HepG2 (cell line): Measurements from ENCODE around the gene RPL35A. TPM values are rescaled to one million over a fixed set of nuclear protein-coding genes. Genes with fewer than 3 reads are reported as not detected.

ENCODE experiments used
- ATAC-seq: fragments of 200-7000 bp; cut with Tn5 transposase; 3 replicates; pipeline ENCODE4 v1.9.1; 2020; ENCODE audit warnings: mild to moderate bottlenecking, moderate library complexity
- BruUV-seq: library from RNA; stranded (reverse); fragments of 400-500 nt; replicated peaks from 2 replicates; lab custom pipeline; 2021; lab: Mats Ljungman, UMichigan
- CTCF ChIA-PET: fragments of 300-600 bp; formaldehyde crosslinking; extraction: SDS; loops from one replicate; lab custom pipeline; 2021; ENCODE audit warnings: low total read pairs, inconsistent platforms, low intra/inter-chr PET ratio; lab: Yijun Ruan, JAX
- POLR2A ChIA-PET: fragments of 350-600 bp; sonication (Branson Sonifier 250); formaldehyde crosslinking; loops from one replicate; lab custom pipeline; 2020; ENCODE audit warnings: antibody characterized with exemption, inconsistent platforms; lab: Yijun Ruan, JAX
- DNase-seq: peaks from one replicate; pipeline ENCODE4 v3.0.0-alpha.2; 2015; ENCODE audit warnings: low spot score
- FAIRE-seq: peaks from 3 replicates; lab custom pipeline; 2011; peaks lifted over from hg19 to GRCh38; lab: Jason Lieb, UNC
- H2AFZ ChIP-seq: one replicate; pipeline ENCODE4 v1.6.1; 2011; ENCODE audit warnings: low read length, inconsistent platforms
- H3K27ac ChIP-seq: fragments of 300-600 bp; 3 replicates; pipeline ENCODE4 v1.8.0; 2011; ENCODE audit warnings: mixed run types, mild to moderate bottlenecking, mixed read lengths, low read length, inconsistent platforms; ENCODE audit not compliant: insufficient read depth; ENCODE audit errors: extremely low read length
- H3K27me3 ChIP-seq, 2 experiments: fragments of 200-600 bp in 1 of 2; 2 replicates in 1 of 2; 3 replicates in 1 of 2; pipeline versions ENCODE4 v1.6.0 to v1.8.0; 2011; ENCODE audit warnings: low read length in 2 of 2, mild to moderate bottlenecking in 2 of 2, moderate library complexity in 2 of 2, inconsistent platforms in 1 of 2; ENCODE audit not compliant: insufficient read depth in 2 of 2, control insufficient read depth in 1 of 2
- H3K36me3 ChIP-seq, 2 experiments: fragments of 200-600 bp in 1 of 2; replicated peaks in 1 of 2; 2 replicates in 1 of 2; 3 replicates in 1 of 2; pipeline versions ENCODE4 v1.5.1 to v1.8.0; 2011; ENCODE audit warnings: low read length in 2 of 2, inconsistent platforms in 1 of 2; ENCODE audit not compliant: insufficient read depth in 2 of 2, control insufficient read depth in 1 of 2
- H3K4me1 ChIP-seq: 2 replicates; pipeline ENCODE4 v1.5.1; 2012; ENCODE audit warnings: low read length, inconsistent platforms; ENCODE audit not compliant: insufficient read depth
- H3K4me2 ChIP-seq: 2 replicates; pipeline ENCODE4 v1.6.0; 2011; ENCODE audit warnings: low read depth, low read length, inconsistent platforms
- H3K4me3 ChIP-seq, 3 experiments: fragments of 200-600 bp in 1 of 3; sonication (generic), shearing (Covaris generic) in 1 of 3; replicated peaks in 1 of 3; 2 replicates each; pipeline ENCODE4 v1.5.1; 2011 to 2016; ENCODE audit warnings: low read length in 3 of 3, inconsistent platforms in 2 of 3, low read depth in 2 of 3, mild to moderate bottlenecking in 2 of 3, control low read depth in 1 of 3, mixed read lengths in 1 of 3; ENCODE audit not compliant: insufficient read depth in 1 of 3
- H3K79me2 ChIP-seq: one replicate; pipeline ENCODE4 v1.6.1; 2011; ENCODE audit warnings: low read length, inconsistent platforms; ENCODE audit not compliant: insufficient read depth
- H3K9ac ChIP-seq: 2 replicates; pipeline ENCODE4 v1.6.0; 2011; ENCODE audit warnings: mild to moderate bottlenecking, low read depth, low read length, inconsistent platforms; ENCODE audit not compliant: insufficient read depth
- H3K9me3 ChIP-seq: 2 replicates; pipeline ENCODE4 v1.5.1; 2012; ENCODE audit warnings: mild to moderate bottlenecking, low read length
- H4K20me1 ChIP-seq: 2 replicates; pipeline ENCODE4 v1.6.0; 2011; ENCODE audit warnings: inconsistent platforms, mild to moderate bottlenecking, low read length, moderate library complexity; ENCODE audit not compliant: insufficient read depth
- AHDC1 ChIP-seq: sonication (generic); formaldehyde crosslinking; IDR thresholded peaks from 2 replicates; pipeline ENCODE4 v1.5.1; 2020; ENCODE audit warnings: mild to moderate bottlenecking, missing genetic modification reagents, borderline replicate concordance
- HNRNPUL1 ChIP-seq: fragments of 200-400 bp; formaldehyde crosslinking; IDR thresholded peaks from 2 replicates; pipeline ENCODE4 v1.6.1; 2017; ENCODE audit warnings: low read depth, mild to moderate bottlenecking, low read length, moderate library complexity
- IKZF5 ChIP-seq: IDR thresholded peaks from 2 replicates; pipeline ENCODE4 v1.6.1; 2018; ENCODE audit warnings: missing genetic modification reagents, mild to moderate bottlenecking, missing compliant biosample characterization
- MXD4 ChIP-seq: IDR thresholded peaks from 2 replicates; pipeline ENCODE4 v1.6.1; 2016; ENCODE audit warnings: mild to moderate bottlenecking, missing biosample characterization, missing genetic modification reagents
- NAIF1 ChIP-seq: sonication (generic); formaldehyde crosslinking; IDR thresholded peaks from 2 replicates; pipeline ENCODE4 v1.5.0; 2020; ENCODE audit warnings: mild to moderate bottlenecking, missing genetic modification reagents, borderline replicate concordance
- POGK ChIP-seq: sonication (generic); formaldehyde crosslinking; conservative IDR thresholded peaks from 2 replicates; pipeline ENCODE4 v1.8.0; 2022; ENCODE audit warnings: mild to moderate bottlenecking, moderate library complexity, missing genetic modification reagents
- SMARCE1 ChIP-seq: fragments of 450-650 bp; IDR thresholded peaks from 2 replicates; pipeline ENCODE4 v1.6.1; 2017; ENCODE audit warnings: borderline replicate concordance
- TERF1 ChIP-seq: sonication (generic); formaldehyde crosslinking; IDR thresholded peaks from 2 replicates; pipeline ENCODE4 v1.8.0; 2022; ENCODE audit warnings: mild to moderate bottlenecking, missing genetic modification reagents, moderate library complexity
- TP53 ChIP-seq: sonication (generic); formaldehyde crosslinking; conservative IDR thresholded peaks from 2 replicates; pipeline ENCODE4 v1.4.0; 2020; ENCODE audit warnings: missing genetic modification reagents
- ZMYM2 ChIP-seq: sonication (generic); formaldehyde crosslinking; IDR thresholded peaks from 2 replicates; pipeline ENCODE4 v1.8.0; 2022; ENCODE audit warnings: mild to moderate bottlenecking, missing genetic modification reagents
- ZNF136 ChIP-seq: sonication (generic); formaldehyde crosslinking; IDR thresholded peaks from 2 replicates; pipeline ENCODE4 v1.8.1; 2022; ENCODE audit warnings: low read depth, mild to moderate bottlenecking, moderate library complexity, missing genetic modification reagents
- ZNF230 ChIP-seq: sonication (generic); formaldehyde crosslinking; IDR thresholded peaks from 2 replicates; pipeline ENCODE4 v1.4.0; 2020; ENCODE audit warnings: mild to moderate bottlenecking, missing genetic modification reagents
- ZNF678 ChIP-seq: sonication (generic); formaldehyde crosslinking; IDR thresholded peaks from 2 replicates; pipeline ENCODE4 v1.4.0; 2020; ENCODE audit warnings: mild to moderate bottlenecking, missing genetic modification reagents
- WGBS: methylation state at CpG from one replicate; pipeline ENCODE4 v1.1.6; 2017; ENCODE audit warnings: low lambda C conversion rate; 5-methylcytosine and 5-hydroxymethylcytosine counted together
- in situ Hi-C: cut with HindIII; loops from 2 replicates; pipeline ENCODE4 v1.10.0; 2017; ENCODE audit warnings: low pct_unique_long_range_greater_than_20kb; ENCODE audit not compliant: extremely low pct_ligation_motif_present
- intact Hi-C: fragments of 100-400 bp; cut with micrococcal nuclease; formaldehyde crosslinking; loops from one replicate; pipeline ENCODE4 v1.10.0; 2022; ENCODE audit not compliant: unreplicated experiment
- polyA plus RNA-seq, 8 experiments: library from polyadenylated mRNA; depleted of rRNA in 3 of 8; stranded (reverse) in 7 of 8; unstranded in 1 of 8; fragments of >200 nt; fragmentation: Illumina TruSeq in 4 of 8; extraction: Trizol in 4 of 8; gene quantifications; 2 replicates each; pipeline versions ENCODE4 v1.2.1 to v1.2.3, GENCODE V29; 2011 to 2016; ENCODE audit warnings: low read depth in 4 of 8, missing spikeins in 1 of 8, mixed read lengths in 1 of 8; ENCODE audit not compliant: insufficient read depth in 1 of 8
- total RNA-seq, 5 experiments: library from RNA; depleted of rRNA; stranded (reverse); fragments of >200 nt; fragmentation: Illumina TruSeq; extraction: Trizol; gene quantifications; 2 replicates each; pipeline ENCODE4 v1.2.3, GENCODE V29; 2016; ENCODE audit warnings: low read depth in 1 of 5

Gene RPL35A
- total and polyA plus RNA-seq, 2 of the 13 experiments (the other 11 are each of a cell fraction or from before 2014, with no cell fraction given): 1,001 to 1,582 TPM

- Histone ChIP-seq H2AFZ (no peak overlapping the region), H3K4me2 (no peak overlapping the region), H3K4me1 (peaks cover 7% of the 10 kb centered on the region; the same call in 1 of the 2 replicates), H3K79me2 (no peaks in the 10 kb centered on the region), H3K9me3 (no peaks in the 10 kb centered on the region), H3K27ac (no peak overlapping the region), H3K4me3 (no peak overlapping the region), H3K27me3 (no peaks in the 10 kb centered on the region), H3K36me3 (no peaks in the 10 kb centered on the region), H3K9ac (no peak overlapping the region), H4K20me1 (no peaks in the 10 kb centered on the region)
- FAIRE-seq (no peak), ATAC-seq (no peak), DNase-seq (no peak)
- ChIA-PET CTCF (no interaction called here), POLR2A (no interaction called here)
- 91% methylated on average over 3 of the region's 3 CpGs for WGBS
- BruUV-seq: no TSS peak
- in situ Hi-C loops: no loop called here
- intact Hi-C loops: no loop called here
- TF ChIP-seq ZNF230 (CRISPR knock-in tag): no peak
- no peak for TF ChIP-seq HNRNPUL1
- no peak for TF ChIP-seq NAIF1 (CRISPR knock-in tag)
- no peak for TF ChIP-seq TERF1
- TF ChIP-seq ZNF136: no peak
- no peak for TF ChIP-seq ZMYM2 (CRISPR knock-in tag)
- TF ChIP-seq MXD4: no peak
- no peak for TF ChIP-seq POGK
- TF ChIP-seq SMARCE1: no peak
- no peak for TF ChIP-seq ZNF678 (CRISPR knock-in tag)
- no peak for TF ChIP-seq AHDC1
- no peak for TF ChIP-seq IKZF5 (CRISPR knock-in tag)
- TF ChIP-seq TP53 (CRISPR knock-in tag): no peak
Measured at GRCh38 chr3:197997936-197998335, 47.9 kb downstream of the RPL35A start.
